HG02852 (cell line): ENCODE data around the gene CNOT6.

Experiments used
- ATAC-seq: cut with Tn5 transposase; IDR thresholded peaks from one replicate; pipeline ENCODE4 v1.9.1; 2021; ENCODE audit warnings: mild to moderate bottlenecking, moderate library complexity; ENCODE audit not compliant: unreplicated experiment

The CNOT6 gene

GRCh38 chr5:180598797-180599589 lies 104.8 kb downstream of the CNOT6 start:
- ATAC-seq = no peak

- no peak for ATAC-seq
Measured at GRCh38 chr5:180599590-180599914, 105.4 kb downstream of the CNOT6 start.

- no peak for ATAC-seq
Measured at GRCh38 chr5:180599981-180600553, 105.9 kb downstream of the CNOT6 start.

- ATAC-seq = no peak
Measured at GRCh38 chr5:180600554-180601041, 106.4 kb downstream of the CNOT6 start.

- ATAC-seq = no peak
Measured at GRCh38 chr5:180601591-180602480, 107.7 kb downstream of the CNOT6 start.

GRCh38 chr5:180602481-180603075 lies 108.4 kb downstream of the CNOT6 start:
- no peak for ATAC-seq

GRCh38 chr5:180603076-180603594 lies 109.0 kb downstream of the CNOT6 start:
- ATAC-seq = no peak

GRCh38 chr5:180604271-180604670 lies 110.1 kb downstream of the CNOT6 start:
- no peak for ATAC-seq

- ATAC-seq = no peak
Measured at GRCh38 chr5:180605554-180606214, 111.5 kb downstream of the CNOT6 start.

- ATAC-seq = no peak
Measured at GRCh38 chr5:180606215-180606785, 112.1 kb downstream of the CNOT6 start.

- no peak for ATAC-seq
Measured at GRCh38 chr5:180607861-180608571, 113.8 kb downstream of the CNOT6 start.

GRCh38 chr5:180608572-180609310 lies 114.6 kb downstream of the CNOT6 start:
- no peak for ATAC-seq

GRCh38 chr5:180609386-180609785 lies 115.2 kb downstream of the CNOT6 start:
- no peak for ATAC-seq

GRCh38 chr5:180609817-180610550 lies 115.8 kb downstream of the CNOT6 start:
- ATAC-seq = no peak

GRCh38 chr5:180611140-180611850 lies 117.1 kb downstream of the CNOT6 start:
- no peak for ATAC-seq

- ATAC-seq = no peak
Measured at GRCh38 chr5:180612683-180613082, 118.5 kb downstream of the CNOT6 start.

GRCh38 chr5:180613188-180613813 lies 119.1 kb downstream of the CNOT6 start:
- no peak for ATAC-seq
